Choroid plexus epithelial cell (primary cell): ENCODE data around the gene DEFB112.

Source experiments
- DNase-seq: peaks from one replicate; pipeline ENCODE4 v3.0.0-alpha.2; 2010; ENCODE audit warnings: low read depth
- H3K4me3 ChIP-seq: 2 replicates; pipeline ENCODE4 v1.5.1; 2011; ENCODE audit warnings: low read depth, mild to moderate bottlenecking, control low read depth, low read length, moderate library complexity
- TF ChIP-seq, protein P1 (sequence below): conservative IDR thresholded peaks from 2 replicates; pipeline ENCODE4 v1.5.1; 2011; ENCODE audit warnings: low read depth, mild to moderate bottlenecking, control low read depth, inconsistent platforms, low read length, moderate library complexity

The DEFB112 gene

DNA sequence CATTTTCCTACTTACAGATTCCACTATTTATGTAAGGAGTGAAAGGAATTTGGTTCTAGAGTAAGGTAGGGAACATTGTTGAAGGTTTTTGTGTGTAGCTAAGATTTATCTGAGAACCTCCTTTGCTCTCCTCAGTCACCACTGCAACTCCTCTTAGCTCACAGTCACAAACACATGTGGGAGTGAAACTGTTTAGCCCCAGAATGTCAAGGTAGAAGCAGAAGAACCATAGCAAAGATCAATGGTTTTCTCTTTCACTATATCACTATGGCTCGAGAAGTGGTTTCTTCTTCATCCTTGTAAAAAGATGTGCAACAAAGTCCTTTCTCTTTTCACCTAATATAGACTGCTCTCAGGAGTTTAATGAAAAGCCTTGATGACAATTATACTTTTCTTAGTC, 6.5 kb upstream of the DEFB112 start:
- no peak for DNase-seq
- H3K4me3 ChIP-seq, result no peak overlapping the region
- TF ChIP-seq, protein P1, sequence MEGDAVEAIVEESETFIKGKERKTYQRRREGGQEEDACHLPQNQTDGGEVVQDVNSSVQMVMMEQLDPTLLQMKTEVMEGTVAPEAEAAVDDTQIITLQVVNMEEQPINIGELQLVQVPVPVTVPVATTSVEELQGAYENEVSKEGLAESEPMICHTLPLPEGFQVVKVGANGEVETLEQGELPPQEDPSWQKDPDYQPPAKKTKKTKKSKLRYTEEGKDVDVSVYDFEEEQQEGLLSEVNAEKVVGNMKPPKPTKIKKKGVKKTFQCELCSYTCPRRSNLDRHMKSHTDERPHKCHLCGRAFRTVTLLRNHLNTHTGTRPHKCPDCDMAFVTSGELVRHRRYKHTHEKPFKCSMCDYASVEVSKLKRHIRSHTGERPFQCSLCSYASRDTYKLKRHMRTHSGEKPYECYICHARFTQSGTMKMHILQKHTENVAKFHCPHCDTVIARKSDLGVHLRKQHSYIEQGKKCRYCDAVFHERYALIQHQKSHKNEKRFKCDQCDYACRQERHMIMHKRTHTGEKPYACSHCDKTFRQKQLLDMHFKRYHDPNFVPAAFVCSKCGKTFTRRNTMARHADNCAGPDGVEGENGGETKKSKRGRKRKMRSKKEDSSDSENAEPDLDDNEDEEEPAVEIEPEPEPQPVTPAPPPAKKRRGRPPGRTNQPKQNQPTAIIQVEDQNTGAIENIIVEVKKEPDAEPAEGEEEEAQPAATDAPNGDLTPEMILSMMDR, result no peak

DNA sequence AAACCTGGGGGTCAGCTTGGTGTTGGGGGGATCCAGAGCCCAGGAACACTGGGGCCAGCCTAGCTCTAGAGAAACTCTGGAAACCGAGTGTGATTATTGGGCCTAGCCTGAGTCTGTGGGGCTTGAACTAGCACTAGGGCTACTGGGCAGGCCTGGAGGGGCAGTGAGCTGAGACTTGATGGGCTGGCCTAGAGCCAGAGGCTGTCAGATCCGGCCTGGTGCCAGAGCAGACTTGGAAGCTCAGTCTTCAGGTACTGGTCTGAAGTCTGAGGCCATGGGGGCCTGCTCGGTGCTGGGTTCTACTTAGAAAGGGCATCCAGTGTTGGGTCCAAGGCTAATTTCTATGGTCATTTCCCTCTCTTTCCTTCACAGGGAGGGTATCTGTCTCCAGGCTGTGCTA, 2.7 kb downstream of the DEFB112 start:
- H3K4me3 ChIP-seq, result no peak overlapping the region
- TF ChIP-seq, protein P1, result no peak
- DNase-seq, result no peak

DNA sequence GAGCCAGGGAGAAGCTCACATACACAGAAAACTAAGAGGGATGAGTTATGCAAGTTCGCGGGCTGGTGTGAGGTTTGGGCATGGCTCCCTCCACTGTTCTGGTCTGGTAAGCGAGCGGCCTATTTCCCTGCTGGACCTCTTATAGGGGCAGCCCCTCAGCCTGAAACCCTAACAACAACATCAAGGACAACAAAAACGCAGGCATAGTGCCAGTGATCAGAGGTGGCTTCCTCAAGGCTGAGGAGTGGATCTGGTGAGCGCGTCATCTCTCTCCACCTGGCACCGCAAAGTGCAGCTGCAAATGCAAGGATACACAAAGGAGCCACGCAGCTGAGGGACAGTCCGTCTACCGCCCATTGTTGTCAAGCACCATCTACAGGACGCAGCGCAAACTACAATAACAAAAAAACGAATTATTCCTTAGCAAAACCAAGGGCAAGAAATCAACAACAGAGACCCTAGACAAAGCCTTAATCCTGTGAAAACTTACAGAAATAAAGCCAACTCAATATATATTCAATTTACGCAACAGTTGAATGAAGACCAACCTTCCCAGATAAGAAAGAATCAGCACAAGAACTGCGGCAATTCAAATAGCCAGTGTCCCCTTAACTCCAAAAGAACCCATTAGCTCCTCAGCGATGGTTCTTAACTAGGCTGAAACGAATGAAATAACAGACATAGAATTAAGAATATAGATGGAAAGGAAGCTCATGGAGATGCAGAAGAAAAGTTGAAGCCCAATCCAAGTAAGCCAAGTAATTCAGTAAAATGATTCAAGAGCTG, 18.8 kb downstream of the DEFB112 start:
- no peak overlapping the region for H3K4me3 ChIP-seq
- TF ChIP-seq, protein P1, result no peak
- DNase-seq, result no peak

DNA sequence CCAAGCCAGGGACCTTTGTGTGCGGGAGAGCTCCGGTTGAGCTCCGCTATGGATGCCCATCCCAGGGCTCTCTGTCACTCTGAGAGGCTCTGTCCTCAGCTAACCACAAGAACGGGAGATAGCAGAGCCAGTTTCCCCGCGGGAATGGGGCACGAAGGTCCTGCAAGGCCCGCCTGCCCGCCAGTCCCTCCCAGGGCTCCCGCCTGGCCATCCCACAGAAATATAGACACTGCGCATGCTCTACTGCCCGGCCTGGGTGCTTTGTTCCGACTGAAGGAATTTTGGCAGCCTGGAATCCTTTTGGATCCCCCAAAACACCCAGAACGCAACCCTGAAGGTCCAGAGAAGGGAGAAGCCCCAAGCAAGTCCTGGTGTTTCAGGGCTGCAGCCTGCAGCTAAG, 19.4 kb downstream of the DEFB112 start:
- H3K4me3 ChIP-seq, result no peak overlapping the region
- no peak for DNase-seq
- TF ChIP-seq, protein P1, result no peak

DNA sequence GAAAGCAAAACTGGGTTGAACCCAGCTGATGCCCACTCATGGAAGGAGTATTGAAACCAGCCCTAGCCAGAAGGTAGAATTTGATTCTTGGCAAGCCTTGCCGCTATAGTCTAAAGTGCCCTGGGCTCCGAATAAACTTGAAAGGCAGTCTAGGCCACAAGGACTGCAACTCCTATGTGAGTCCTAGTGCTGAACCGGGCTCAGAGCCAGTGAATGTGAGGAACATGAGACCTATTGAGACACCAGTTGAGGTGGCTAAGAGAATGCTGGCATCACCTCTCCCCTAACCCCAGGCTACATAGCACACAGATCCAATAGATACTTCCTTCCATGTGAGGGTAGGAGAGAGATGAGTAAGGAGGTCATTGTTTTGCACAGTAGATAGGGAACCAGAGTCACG, 24.5 kb downstream of the DEFB112 start:
- DNase-seq, result no peak

DNA sequence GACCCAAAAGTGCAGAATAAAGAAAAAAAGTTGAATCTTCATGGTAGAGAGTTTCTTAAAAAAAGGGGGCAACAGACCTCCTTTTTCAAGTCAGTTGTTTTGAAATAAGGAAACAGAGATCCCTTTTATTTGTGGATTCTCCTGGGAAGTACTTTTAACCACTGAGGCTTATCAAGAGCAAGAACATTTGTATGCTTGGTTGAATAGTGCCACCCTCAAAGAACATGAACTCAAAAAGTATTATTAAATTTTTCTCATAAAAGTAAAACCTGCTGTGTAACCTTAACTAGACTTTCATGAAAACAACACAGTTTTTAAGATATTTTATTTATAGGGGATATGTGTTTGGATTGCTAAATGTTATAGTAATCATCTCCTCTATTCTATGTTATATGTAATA, 27.8 kb downstream of the DEFB112 start, which contains the start of gene DEFB110:
DEFB110 (minus strand) TSS at position 101 of the 400 bp plus-strand sequence; CDS start at position 42, 59 bp downstream.
- TF ChIP-seq, protein P1, result no peak
- DNase-seq, result no peak

More for the DNA sequence above, 24.5 kb downstream of the DEFB112 start:
- no peak overlapping the region for H3K4me3 ChIP-seq
- TF ChIP-seq, protein P1, result no peak

DNA sequence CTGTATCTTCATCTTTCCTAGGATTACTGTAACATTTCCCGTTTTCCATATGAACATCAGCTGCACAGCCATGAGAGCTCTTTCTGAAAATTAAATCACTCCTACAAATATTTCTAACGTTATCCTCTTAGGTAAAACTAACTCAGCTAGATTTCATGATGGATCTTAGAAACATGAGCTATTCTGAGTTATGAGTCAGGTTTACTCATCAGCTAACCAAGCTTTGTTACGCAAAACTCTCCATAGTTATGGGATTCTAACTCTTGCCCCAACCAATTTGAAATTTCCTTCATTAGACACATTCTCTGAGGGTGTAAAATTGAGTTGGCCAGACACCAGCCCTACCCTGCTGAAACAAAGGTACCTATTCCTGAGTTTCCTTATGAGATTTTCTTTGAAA, 41.9 kb downstream of the DEFB112 start:
- no peak overlapping the region for H3K4me3 ChIP-seq
- DNase-seq, result no peak
- TF ChIP-seq, protein P1, result no peak

More for the DNA sequence above, 27.8 kb downstream of the DEFB112 start, which contains the start of gene DEFB110:
- no peak within 1 kb of the TSS for H3K4me3 ChIP-seq
